Mesothelial cell of epicardium (in vitro differentiated cells): ENCODE data around the gene CSNK2A1. TPM values are rescaled to one million over a fixed set of nuclear protein-coding genes. Genes with fewer than 3 reads are reported as not detected.

Source experiments
- DNase-seq, 2 experiments: peaks; one replicate each; pipeline ENCODE4 v3.0.0; 2021; ENCODE audit warnings: low spot score in 2 of 2; ENCODE audit not compliant: unreplicated experiment in 2 of 2
- H3K27ac Mint-ChIP-seq: 2 replicates; pipeline ENCODE4 v1.8.0; 2021; ENCODE audit warnings: mixed read lengths
- H3K27me3 Mint-ChIP-seq: 2 replicates; pipeline ENCODE4 v1.8.0; 2021; ENCODE audit warnings: low read depth, mixed read lengths
- H3K36me3 Mint-ChIP-seq: 2 replicates; pipeline ENCODE4 v1.8.0; 2021; ENCODE audit warnings: mixed read lengths
- H3K4me1 Mint-ChIP-seq: 2 replicates; pipeline ENCODE4 v1.8.0; 2021; ENCODE audit warnings: mixed read lengths
- H3K4me3 Mint-ChIP-seq: 2 replicates; pipeline ENCODE4 v1.8.0; 2021; ENCODE audit warnings: mild to moderate bottlenecking, moderate library complexity, mixed read lengths
- H3K9me3 Mint-ChIP-seq: 2 replicates; pipeline ENCODE4 v1.8.0; 2021; ENCODE audit warnings: mixed read lengths
- CTCF ChIP-seq: fragments of 200-600 bp; sonication (generic); IDR thresholded peaks from one replicate; pipeline ENCODE4 v1.5.0; 2021; ENCODE audit warnings: antibody characterized with exemption; ENCODE audit not compliant: unreplicated experiment
- total RNA-seq: library from RNA; stranded (reverse); gene quantifications from 3 replicates; pipeline ENCODE4 v1.2.1, GENCODE V29; 2021

Gene CSNK2A1
- total RNA-seq, 1 donor from 2014 or later = 164 TPM

DNA sequence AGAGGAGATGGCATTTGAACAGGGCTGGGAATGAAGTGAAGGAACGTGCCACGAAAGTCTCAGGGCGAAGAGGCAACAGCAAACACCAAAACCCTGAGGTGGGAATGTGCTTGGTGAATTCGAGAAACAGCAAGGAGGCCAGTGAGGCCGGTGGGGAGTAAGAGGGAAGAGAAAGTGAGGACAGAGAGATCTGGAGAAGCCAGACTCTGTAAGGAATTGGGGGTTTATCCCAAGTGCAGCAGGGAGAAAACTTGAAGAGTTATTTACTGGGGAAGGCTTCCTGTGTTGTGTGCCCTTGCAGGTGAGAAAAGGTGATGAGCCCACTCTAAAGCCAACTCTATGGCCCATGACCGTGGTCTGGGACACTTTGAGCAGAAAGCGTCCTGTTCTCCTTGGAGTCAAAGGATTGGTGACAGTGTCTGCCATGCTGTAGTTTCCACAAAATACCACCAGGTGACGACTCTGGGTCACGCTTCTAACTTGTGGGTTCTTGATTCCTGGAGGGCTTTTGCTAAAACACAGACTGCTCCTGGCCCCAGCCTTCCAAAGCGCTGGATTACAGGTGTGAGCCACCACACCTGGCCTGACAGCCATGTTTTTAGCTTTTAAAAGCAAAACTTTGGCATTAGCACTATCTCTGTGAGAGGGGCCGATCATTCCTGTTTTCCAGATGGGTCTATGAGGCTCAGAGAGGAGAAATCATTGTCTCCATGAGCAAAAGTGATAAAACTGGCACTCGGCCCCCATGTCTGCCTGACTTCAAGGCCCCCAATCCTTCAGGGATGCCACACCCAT, 18.0 kb upstream of the CSNK2A1 start:
- Mint-ChIP-seq H3K27ac (no peak overlapping the region), H3K36me3 (no peaks in the 10 kb centered on the region), H3K27me3 (peaks cover 23% of the 10 kb centered on the region), H3K4me3 (no peak overlapping the region), H3K9me3 (no peaks in the 10 kb centered on the region), H3K4me1 (no peaks in the 10 kb centered on the region)
- peak; percentile 94 for TF ChIP-seq CTCF
- peak in 1 of 2 experiments; percentile 71 for DNase-seq

DNA sequence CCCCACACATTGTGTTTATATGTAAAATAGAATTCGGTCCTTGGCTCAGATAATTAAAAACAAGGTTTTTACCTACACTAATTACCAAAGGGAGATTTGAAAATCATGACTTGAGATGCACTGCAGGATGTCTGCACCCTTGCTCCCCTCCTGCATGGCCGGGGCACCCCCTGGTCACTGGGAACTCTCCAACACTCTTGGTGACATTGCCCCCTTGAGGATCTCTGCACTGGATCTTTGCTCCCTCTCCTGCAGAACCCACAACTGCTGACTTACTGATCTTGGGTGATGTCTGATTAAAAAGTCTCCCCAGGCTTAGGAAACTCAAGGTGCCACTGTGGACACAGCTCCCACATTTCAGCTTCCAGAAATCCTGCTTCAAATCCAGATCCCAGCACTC, 17.1 kb upstream of the CSNK2A1 start:
- Mint-ChIP-seq H3K9me3 (no peaks in the 10 kb centered on the region), H3K4me3 (no peak overlapping the region), H3K36me3 (no peaks in the 10 kb centered on the region), H3K27me3 (peaks cover 27% of the 10 kb centered on the region), H3K27ac (no peak overlapping the region), H3K4me1 (peaks cover 4% of the 10 kb centered on the region)
- DNase-seq = no peak
- no peak for TF ChIP-seq CTCF

- Mint-ChIP-seq H3K27me3 (peaks cover 45% of the 10 kb centered on the region), H3K27ac (no peak overlapping the region), H3K4me1 (peaks cover 4% of the 10 kb centered on the region), H3K36me3 (no peaks in the 10 kb centered on the region), H3K4me3 (no peak overlapping the region), H3K9me3 (no peaks in the 10 kb centered on the region)
- no peak for DNase-seq
- TF ChIP-seq CTCF = no peak
These were observed 14.5 kb upstream of the CSNK2A1 start for GRCh38 chr20:558117-558516.

- Mint-ChIP-seq H3K4me1 (peaks cover 4% of the 10 kb centered on the region), H3K4me3 (no peak overlapping the region), H3K27me3 (peaks cover 49% of the 10 kb centered on the region), H3K27ac (no peak overlapping the region), H3K36me3 (no peaks in the 10 kb centered on the region), H3K9me3 (no peaks in the 10 kb centered on the region)
- no peak for DNase-seq
- no peak for TF ChIP-seq CTCF
These were observed 13.4 kb upstream of the CSNK2A1 start for GRCh38 chr20:556984-557383.

DNA sequence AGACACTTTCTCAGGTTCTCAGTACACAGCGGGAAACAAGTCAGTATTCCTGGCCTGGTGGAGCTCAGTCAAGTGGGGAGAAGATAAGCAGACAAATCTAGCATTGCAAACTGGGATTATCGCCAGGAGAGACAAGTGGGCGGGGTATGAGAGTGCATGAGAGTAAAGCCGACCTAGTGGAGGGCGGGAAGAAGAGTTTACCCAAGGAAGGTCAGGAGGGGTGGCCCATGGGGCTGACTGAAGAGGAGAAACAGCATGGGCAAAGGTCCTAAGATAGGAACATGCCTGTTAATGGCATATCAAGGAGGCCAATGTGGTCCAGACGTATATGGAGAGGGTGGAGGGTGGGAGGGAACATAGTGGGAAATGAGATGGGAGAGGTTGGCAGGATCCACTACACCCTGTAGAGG, 12.4 kb upstream of the CSNK2A1 start:
- DNase-seq = no peak
- no peaks in the 10 kb centered on the region for H3K36me3 Mint-ChIP-seq
- no peak for TF ChIP-seq CTCF
- H3K4me1 Mint-ChIP-seq = peaks cover 4% of the 10 kb centered on the region
- H3K27me3 Mint-ChIP-seq = peaks cover 53% of the 10 kb centered on the region
- no peak overlapping the region for H3K4me3 Mint-ChIP-seq
- no peaks in the 10 kb centered on the region for H3K9me3 Mint-ChIP-seq
- H3K27ac Mint-ChIP-seq = no peak overlapping the region

DNA sequence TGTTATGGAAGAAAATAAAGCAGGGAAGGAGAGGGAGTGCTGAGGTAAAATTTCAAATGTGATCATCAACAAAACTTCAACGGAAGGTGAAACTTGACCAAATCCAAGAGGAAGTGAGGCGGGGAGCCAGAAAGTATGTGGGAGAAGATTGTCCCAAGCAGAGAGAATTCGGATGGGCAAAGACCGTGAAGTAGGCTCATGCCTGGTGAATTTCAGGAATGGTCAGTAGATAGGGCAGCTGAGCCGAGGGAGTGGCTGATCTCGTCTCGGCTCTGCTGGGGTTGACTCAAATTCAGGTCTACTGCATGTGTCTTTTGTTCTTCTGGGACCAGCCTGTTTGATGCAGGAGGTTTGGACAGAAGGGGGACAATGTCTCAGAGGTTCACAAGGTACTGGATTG, 7.0 kb upstream of the CSNK2A1 start:
- H3K27ac Mint-ChIP-seq = no peak overlapping the region
- TF ChIP-seq CTCF = no peak
- no peak overlapping the region for H3K4me3 Mint-ChIP-seq
- peaks cover 59% of the 10 kb centered on the region for H3K27me3 Mint-ChIP-seq
- H3K36me3 Mint-ChIP-seq = no peaks in the 10 kb centered on the region
- no peaks in the 10 kb centered on the region for H3K4me1 Mint-ChIP-seq
- no peaks in the 10 kb centered on the region for H3K9me3 Mint-ChIP-seq
- DNase-seq = no peak
